ENCODE measurements around the gene WWOX. TPM values are rescaled to one million over a fixed set of nuclear protein-coding genes. Genes with fewer than 3 reads are reported as not detected.

WWOX gene
- total and polyA plus RNA-seq, 2 donors (not counting 3 experiments of a cell fraction or from before 2014, with no cell fraction given) = 6.2 to 12.5 TPM

DNA sequence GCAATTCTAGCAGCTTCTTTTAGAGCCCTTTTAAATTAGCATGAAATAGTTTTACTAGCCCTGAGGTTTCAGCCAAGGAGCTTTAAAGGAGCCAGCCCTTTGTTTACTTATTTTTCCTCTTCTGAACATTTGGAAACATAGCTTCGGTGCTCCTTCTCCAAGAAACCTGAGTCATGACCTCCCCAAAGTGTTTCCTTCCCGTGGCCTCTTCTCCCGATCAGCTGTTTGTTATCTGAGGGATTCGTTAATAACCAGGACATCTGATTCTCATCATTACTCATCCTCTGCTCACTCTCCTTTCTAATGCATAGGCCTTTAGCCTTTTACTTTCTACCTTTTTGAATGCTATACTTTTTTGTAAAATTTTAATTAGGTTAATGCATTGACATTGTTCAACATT, 204.5 kb downstream of the WWOX start:
- no peaks in the 10 kb centered on the region for H3K9me1 ChIP-seq (replicated peaks; ENCODE audit: control insufficient read depth, extremely low read depth, insufficient read depth, low read length)
- no peak overlapping the region for H3K4me2 ChIP-seq (ENCODE audit: insufficient read depth, low read length)
- H3K27me3 ChIP-seq (ENCODE audit: control insufficient read depth in 2 of 2, insufficient read depth in 2 of 2, low read length in 2 of 2) = no peaks in the 10 kb centered on the region
- FAIRE-seq = no peak
- ChIA-PET CTCF (no interaction called here), POLR2A (no interaction called here)
- no peaks in the 10 kb centered on the region for H3K4me1 ChIP-seq (ENCODE audit: control insufficient read depth, extremely low read depth, insufficient read depth, low read length)
- H4K20me1 ChIP-seq (replicated peaks; ENCODE audit: control insufficient read depth, extremely low read depth, insufficient read depth, low read length) = no peaks in the 10 kb centered on the region
- H3K36me3 ChIP-seq (ENCODE audit: control insufficient read depth in 2 of 2, extremely low read depth in 1 of 2, insufficient read depth in 2 of 2, low read length in 2 of 2) = no peaks in the 10 kb centered on the region
- no peak overlapping the region for H3K9ac ChIP-seq (replicated peaks; ENCODE audit: extremely low read depth, insufficient read depth, low read length)
- BruUV-seq (replicated peaks) = no TSS peak
- no peak overlapping the region for H2AFZ ChIP-seq (ENCODE audit: low read depth, low read length)
- DNase-seq (ENCODE audit: low read depth, low spot score) = no peak
- intact Hi-C loops (cut with micrococcal nuclease) (no loop called here), dilution Hi-C loops (cut with MboI; ENCODE audit: extremely low pct_ligation_motif_present, low sequenced_read_pairs) (no loop called here)
- H3K79me2 ChIP-seq (ENCODE audit: control insufficient read depth, insufficient read depth, low read length) = no peaks in the 10 kb centered on the region
- TF ChIP-seq, protein P1, sequence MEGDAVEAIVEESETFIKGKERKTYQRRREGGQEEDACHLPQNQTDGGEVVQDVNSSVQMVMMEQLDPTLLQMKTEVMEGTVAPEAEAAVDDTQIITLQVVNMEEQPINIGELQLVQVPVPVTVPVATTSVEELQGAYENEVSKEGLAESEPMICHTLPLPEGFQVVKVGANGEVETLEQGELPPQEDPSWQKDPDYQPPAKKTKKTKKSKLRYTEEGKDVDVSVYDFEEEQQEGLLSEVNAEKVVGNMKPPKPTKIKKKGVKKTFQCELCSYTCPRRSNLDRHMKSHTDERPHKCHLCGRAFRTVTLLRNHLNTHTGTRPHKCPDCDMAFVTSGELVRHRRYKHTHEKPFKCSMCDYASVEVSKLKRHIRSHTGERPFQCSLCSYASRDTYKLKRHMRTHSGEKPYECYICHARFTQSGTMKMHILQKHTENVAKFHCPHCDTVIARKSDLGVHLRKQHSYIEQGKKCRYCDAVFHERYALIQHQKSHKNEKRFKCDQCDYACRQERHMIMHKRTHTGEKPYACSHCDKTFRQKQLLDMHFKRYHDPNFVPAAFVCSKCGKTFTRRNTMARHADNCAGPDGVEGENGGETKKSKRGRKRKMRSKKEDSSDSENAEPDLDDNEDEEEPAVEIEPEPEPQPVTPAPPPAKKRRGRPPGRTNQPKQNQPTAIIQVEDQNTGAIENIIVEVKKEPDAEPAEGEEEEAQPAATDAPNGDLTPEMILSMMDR (IDR thresholded peaks at IDR 0.05; ENCODE audit: extremely low read depth in 1 of 2, insufficient read depth in 1 of 2, low read depth in 1 of 2, low read length in 2 of 2) = no peak
- TF ChIP-seq POLR2A (IDR thresholded peaks at IDR 0.05; ENCODE audit: low read depth, low read length) = no peak
- TF ChIP-seq POLR2AphosphoS5 (IDR thresholded peaks at IDR 0.05; ENCODE audit: insufficient read depth, low read depth, low read length) = no peak
- no peak for TF ChIP-seq JUN (IDR thresholded peaks at IDR 0.05; ENCODE audit: borderline replicate concordance, insufficient read depth, insufficient read length, low read depth)
- no peak overlapping the region for H3K27ac ChIP-seq (ENCODE audit: insufficient read depth, low read depth, low read length)
- peaks cover 4% of the 10 kb centered on the region for H3K9me3 ChIP-seq (replicated peaks; ENCODE audit: control insufficient read depth, insufficient read depth, low read length)
- H3K4me3 ChIP-seq (replicated peaks in 1 of 3; ENCODE audit: insufficient read depth in 1 of 3, low read depth in 1 of 3, low read length in 3 of 3) = no peak overlapping the region

DNA sequence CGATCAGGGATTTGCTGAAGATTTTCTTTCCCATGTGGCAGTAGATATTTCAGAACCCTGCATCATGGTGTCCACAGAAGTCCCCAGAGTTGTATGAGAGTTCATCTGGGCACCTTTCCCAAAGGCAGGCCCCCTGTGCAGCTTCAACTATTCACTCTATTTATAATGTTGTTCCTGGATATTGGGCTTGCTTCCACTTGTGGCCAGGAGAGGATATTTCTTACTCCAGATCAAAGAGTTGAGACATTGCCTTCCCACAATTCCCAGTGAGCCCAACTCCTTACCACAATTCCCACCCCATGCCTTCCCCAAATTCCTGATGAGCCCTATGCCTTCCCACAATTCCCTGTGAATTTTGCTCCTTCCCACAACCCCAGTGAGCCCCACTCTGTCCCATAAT, 206.9 kb downstream of the WWOX start:
- H3K4me2 ChIP-seq (ENCODE audit: insufficient read depth, low read length) = no peak overlapping the region
- dilution Hi-C loops (cut with MboI; ENCODE audit: extremely low pct_ligation_motif_present, low sequenced_read_pairs) = no loop called here
- no peak overlapping the region for H3K27ac ChIP-seq (ENCODE audit: insufficient read depth, low read depth, low read length)
- H3K27me3 ChIP-seq (ENCODE audit: control insufficient read depth in 2 of 2, insufficient read depth in 2 of 2, low read length in 2 of 2) = no peaks in the 10 kb centered on the region
- CTCF ChIA-PET = no interaction called here
- H4K20me1 ChIP-seq (replicated peaks; ENCODE audit: control insufficient read depth, extremely low read depth, insufficient read depth, low read length) = no peaks in the 10 kb centered on the region
- intact Hi-C loops (cut with micrococcal nuclease) = no loop called here
- no peak for DNase-seq (ENCODE audit: low read depth, low spot score)
- no peaks in the 10 kb centered on the region for H3K79me2 ChIP-seq (ENCODE audit: control insufficient read depth, insufficient read depth, low read length)
- H3K36me3 ChIP-seq (ENCODE audit: control insufficient read depth in 2 of 2, extremely low read depth in 1 of 2, insufficient read depth in 2 of 2, low read length in 2 of 2) = no peaks in the 10 kb centered on the region
- BruUV-seq (replicated peaks) = no TSS peak
- no peak overlapping the region for H2AFZ ChIP-seq (ENCODE audit: low read depth, low read length)
- no peak overlapping the region for H3K9ac ChIP-seq (replicated peaks; ENCODE audit: extremely low read depth, insufficient read depth, low read length)
- H3K4me3 ChIP-seq (replicated peaks in 1 of 3; ENCODE audit: insufficient read depth in 1 of 3, low read depth in 1 of 3, low read length in 3 of 3) = no peak overlapping the region
- no peak for FAIRE-seq
- peaks cover 4% of the 10 kb centered on the region for H3K9me3 ChIP-seq (replicated peaks; ENCODE audit: control insufficient read depth, insufficient read depth, low read length)
- H3K9me1 ChIP-seq (replicated peaks; ENCODE audit: control insufficient read depth, extremely low read depth, insufficient read depth, low read length) = no peaks in the 10 kb centered on the region
- no peaks in the 10 kb centered on the region for H3K4me1 ChIP-seq (ENCODE audit: control insufficient read depth, extremely low read depth, insufficient read depth, low read length)
- TF ChIP-seq, protein P2, sequence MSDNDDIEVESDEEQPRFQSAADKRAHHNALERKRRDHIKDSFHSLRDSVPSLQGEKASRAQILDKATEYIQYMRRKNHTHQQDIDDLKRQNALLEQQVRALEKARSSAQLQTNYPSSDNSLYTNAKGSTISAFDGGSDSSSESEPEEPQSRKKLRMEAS (IDR thresholded peaks at IDR 0.05; ENCODE audit: insufficient read depth, insufficient read length) = no peak
- no peak for TF ChIP-seq MYC (IDR thresholded peaks at IDR 0.05; ENCODE audit: low read depth, low read length)
- no peak for TF ChIP-seq JUN (IDR thresholded peaks at IDR 0.05; ENCODE audit: borderline replicate concordance, insufficient read depth, insufficient read length, low read depth)
- TF ChIP-seq POLR2AphosphoS5 (IDR thresholded peaks at IDR 0.05; ENCODE audit: insufficient read depth, low read depth, low read length) = no peak
- no peak for TF ChIP-seq FOS (IDR thresholded peaks at IDR 0.05; ENCODE audit: borderline replicate concordance, insufficient read depth, low read length)
- TF ChIP-seq, protein P1 (IDR thresholded peaks at IDR 0.05; ENCODE audit: extremely low read depth in 1 of 2, insufficient read depth in 1 of 2, low read depth in 1 of 2, low read length in 2 of 2) = no peak
- TF ChIP-seq GATA2 (IDR thresholded peaks at IDR 0.05; ENCODE audit: insufficient read depth, insufficient read length, low read depth, low read length) = no peak
- POLR2A ChIA-PET = no interaction called here
